ENCODE results near the gene SPSB1.

DNA sequence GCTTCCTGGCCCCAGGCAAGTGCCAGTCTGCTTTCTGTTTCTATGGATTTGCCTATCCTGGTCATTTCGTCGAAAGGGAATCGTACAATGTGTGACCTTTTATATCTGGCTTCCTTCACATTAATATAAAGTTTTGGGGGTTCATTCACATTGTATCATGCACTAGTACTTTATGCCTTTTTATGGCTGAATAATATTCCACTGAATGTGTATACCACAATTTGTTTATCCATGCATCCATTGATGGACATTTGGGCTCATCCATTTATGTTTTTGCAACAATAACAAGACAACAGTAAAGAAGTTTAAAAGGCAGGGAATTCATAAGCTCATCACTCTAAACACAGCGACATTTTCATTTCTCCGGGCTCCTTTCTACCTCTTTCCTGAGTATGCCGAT is 50.6 kb downstream of the SPSB1 start:
- TF ChIP-seq, protein P1, sequence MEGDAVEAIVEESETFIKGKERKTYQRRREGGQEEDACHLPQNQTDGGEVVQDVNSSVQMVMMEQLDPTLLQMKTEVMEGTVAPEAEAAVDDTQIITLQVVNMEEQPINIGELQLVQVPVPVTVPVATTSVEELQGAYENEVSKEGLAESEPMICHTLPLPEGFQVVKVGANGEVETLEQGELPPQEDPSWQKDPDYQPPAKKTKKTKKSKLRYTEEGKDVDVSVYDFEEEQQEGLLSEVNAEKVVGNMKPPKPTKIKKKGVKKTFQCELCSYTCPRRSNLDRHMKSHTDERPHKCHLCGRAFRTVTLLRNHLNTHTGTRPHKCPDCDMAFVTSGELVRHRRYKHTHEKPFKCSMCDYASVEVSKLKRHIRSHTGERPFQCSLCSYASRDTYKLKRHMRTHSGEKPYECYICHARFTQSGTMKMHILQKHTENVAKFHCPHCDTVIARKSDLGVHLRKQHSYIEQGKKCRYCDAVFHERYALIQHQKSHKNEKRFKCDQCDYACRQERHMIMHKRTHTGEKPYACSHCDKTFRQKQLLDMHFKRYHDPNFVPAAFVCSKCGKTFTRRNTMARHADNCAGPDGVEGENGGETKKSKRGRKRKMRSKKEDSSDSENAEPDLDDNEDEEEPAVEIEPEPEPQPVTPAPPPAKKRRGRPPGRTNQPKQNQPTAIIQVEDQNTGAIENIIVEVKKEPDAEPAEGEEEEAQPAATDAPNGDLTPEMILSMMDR (tag by site-specific recombination; IDR thresholded peaks at IDR 0.05), result no peak
- TF ChIP-seq ZNF792 (tag by site-specific recombination; IDR thresholded peaks at IDR 0.05) (no peak), ZNF302 (tag by site-specific recombination; IDR thresholded peaks at IDR 0.05; ENCODE audit: low read depth) (no peak)
